WTC11 (cell line): ENCODE results near the gene HSDL2.

Experiments used
- ATF1 ChIP-seq: sonication (generic); formaldehyde crosslinking; IDR thresholded peaks from 2 replicates; pipeline ENCODE4 v1.8.1; 2023; ENCODE audit warnings: mild to moderate bottlenecking, moderate library complexity, missing genetic modification reagents
- CREM ChIP-seq: sonication (generic); formaldehyde crosslinking; IDR thresholded peaks from 2 replicates; pipeline ENCODE4 v1.8.1; 2022; ENCODE audit warnings: mild to moderate bottlenecking, missing genetic modification reagents, moderate library complexity
- FOXK1 ChIP-seq: sonication (generic); formaldehyde crosslinking; IDR thresholded peaks from 2 replicates; pipeline ENCODE4 v1.8.0; 2022; ENCODE audit warnings: mild to moderate bottlenecking, moderate library complexity, missing genetic modification reagents
- GABPB1 ChIP-seq: sonication (generic); formaldehyde crosslinking; IDR thresholded peaks from 2 replicates; pipeline ENCODE4 v1.8.1; 2023; ENCODE audit warnings: mild to moderate bottlenecking, missing genetic modification reagents
- GRHL2 ChIP-seq: fragments of 250-450 bp; sonication (Bioruptor Pico); IDR thresholded peaks from 2 replicates; pipeline ENCODE4 v1.8.0; 2022; ENCODE audit warnings: mild to moderate bottlenecking, moderate library complexity; ENCODE audit not compliant: insufficient replicate concordance, severe bottlenecking
- PRRX2 ChIP-seq: fragments of 250-450 bp; sonication (Bioruptor Pico); IDR thresholded peaks from 2 replicates; pipeline ENCODE4 v1.8.0; 2021; ENCODE audit warnings: mild to moderate bottlenecking
- SP1 ChIP-seq: sonication (generic); formaldehyde crosslinking; conservative IDR thresholded peaks from 2 replicates; pipeline ENCODE4 v1.8.1; 2022; ENCODE audit warnings: missing genetic modification reagents
- TF ChIP-seq, protein P1 (sequence below): sonication (generic); formaldehyde crosslinking; IDR thresholded peaks from 2 replicates; pipeline ENCODE4 v1.8.1; 2022; ENCODE audit warnings: mild to moderate bottlenecking, moderate library complexity, missing genetic modification reagents
- TF ChIP-seq, protein P2 (sequence below): fragments of 200-600 bp; IDR thresholded peaks from 2 replicates; pipeline ENCODE4 v1.8.0; 2022; ENCODE audit warnings: antibody characterized with exemption
- TF ChIP-seq, protein P3 (sequence below): sonication (generic); formaldehyde crosslinking; IDR thresholded peaks from 2 replicates; pipeline ENCODE4 v1.8.0; 2022; ENCODE audit warnings: missing genetic modification reagents
- TF ChIP-seq, protein P4 (sequence below): sonication (generic); formaldehyde crosslinking; IDR thresholded peaks from 2 replicates; pipeline ENCODE4 v1.8.1; 2023; ENCODE audit warnings: mild to moderate bottlenecking, missing genetic modification reagents, moderate library complexity
- TF ChIP-seq, protein P5 (sequence below): sonication (generic); formaldehyde crosslinking; IDR thresholded peaks from 2 replicates; pipeline ENCODE4 v1.8.0; 2022; ENCODE audit warnings: mild to moderate bottlenecking, missing genetic modification reagents

DNA sequence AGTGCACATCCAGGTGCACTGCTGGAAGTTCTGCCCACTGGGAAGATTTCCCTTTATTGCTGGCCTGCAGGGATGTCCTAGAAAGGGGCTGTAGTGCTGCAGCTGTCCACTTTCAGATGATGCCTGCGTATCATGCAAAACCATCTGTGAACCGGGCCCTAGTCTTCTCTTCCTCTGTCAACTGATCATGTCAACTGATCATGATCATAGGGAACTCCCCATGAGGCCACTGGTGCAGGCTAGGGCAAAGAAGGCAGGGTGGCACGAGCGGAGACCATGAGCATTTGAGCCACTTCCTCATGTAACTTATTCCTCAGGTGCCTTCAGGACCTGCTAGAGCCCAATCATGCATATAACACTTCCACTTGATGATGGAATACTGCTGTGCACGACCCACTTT is 4.5 kb upstream of the HSDL2 start:
- TF ChIP-seq SP1 (no peak), PRRX2 (CRISPR knock-in tag) (no peak), ATF1 (no peak), GABPB1 (no peak), GRHL2 (CRISPR knock-in tag) (no peak), FOXK1 (CRISPR knock-in tag) (no peak), CREM (CRISPR knock-in tag) (no peak)
- TF ChIP-seq, protein P1, sequence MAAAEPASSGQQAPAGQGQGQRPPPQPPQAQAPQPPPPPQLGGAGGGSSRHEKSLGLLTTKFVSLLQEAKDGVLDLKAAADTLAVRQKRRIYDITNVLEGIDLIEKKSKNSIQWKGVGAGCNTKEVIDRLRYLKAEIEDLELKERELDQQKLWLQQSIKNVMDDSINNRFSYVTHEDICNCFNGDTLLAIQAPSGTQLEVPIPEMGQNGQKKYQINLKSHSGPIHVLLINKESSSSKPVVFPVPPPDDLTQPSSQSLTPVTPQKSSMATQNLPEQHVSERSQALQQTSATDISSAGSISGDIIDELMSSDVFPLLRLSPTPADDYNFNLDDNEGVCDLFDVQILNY (CRISPR knock-in tag): no peak
- TF ChIP-seq, protein P2, sequence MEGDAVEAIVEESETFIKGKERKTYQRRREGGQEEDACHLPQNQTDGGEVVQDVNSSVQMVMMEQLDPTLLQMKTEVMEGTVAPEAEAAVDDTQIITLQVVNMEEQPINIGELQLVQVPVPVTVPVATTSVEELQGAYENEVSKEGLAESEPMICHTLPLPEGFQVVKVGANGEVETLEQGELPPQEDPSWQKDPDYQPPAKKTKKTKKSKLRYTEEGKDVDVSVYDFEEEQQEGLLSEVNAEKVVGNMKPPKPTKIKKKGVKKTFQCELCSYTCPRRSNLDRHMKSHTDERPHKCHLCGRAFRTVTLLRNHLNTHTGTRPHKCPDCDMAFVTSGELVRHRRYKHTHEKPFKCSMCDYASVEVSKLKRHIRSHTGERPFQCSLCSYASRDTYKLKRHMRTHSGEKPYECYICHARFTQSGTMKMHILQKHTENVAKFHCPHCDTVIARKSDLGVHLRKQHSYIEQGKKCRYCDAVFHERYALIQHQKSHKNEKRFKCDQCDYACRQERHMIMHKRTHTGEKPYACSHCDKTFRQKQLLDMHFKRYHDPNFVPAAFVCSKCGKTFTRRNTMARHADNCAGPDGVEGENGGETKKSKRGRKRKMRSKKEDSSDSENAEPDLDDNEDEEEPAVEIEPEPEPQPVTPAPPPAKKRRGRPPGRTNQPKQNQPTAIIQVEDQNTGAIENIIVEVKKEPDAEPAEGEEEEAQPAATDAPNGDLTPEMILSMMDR: no peak
- TF ChIP-seq, protein P3, sequence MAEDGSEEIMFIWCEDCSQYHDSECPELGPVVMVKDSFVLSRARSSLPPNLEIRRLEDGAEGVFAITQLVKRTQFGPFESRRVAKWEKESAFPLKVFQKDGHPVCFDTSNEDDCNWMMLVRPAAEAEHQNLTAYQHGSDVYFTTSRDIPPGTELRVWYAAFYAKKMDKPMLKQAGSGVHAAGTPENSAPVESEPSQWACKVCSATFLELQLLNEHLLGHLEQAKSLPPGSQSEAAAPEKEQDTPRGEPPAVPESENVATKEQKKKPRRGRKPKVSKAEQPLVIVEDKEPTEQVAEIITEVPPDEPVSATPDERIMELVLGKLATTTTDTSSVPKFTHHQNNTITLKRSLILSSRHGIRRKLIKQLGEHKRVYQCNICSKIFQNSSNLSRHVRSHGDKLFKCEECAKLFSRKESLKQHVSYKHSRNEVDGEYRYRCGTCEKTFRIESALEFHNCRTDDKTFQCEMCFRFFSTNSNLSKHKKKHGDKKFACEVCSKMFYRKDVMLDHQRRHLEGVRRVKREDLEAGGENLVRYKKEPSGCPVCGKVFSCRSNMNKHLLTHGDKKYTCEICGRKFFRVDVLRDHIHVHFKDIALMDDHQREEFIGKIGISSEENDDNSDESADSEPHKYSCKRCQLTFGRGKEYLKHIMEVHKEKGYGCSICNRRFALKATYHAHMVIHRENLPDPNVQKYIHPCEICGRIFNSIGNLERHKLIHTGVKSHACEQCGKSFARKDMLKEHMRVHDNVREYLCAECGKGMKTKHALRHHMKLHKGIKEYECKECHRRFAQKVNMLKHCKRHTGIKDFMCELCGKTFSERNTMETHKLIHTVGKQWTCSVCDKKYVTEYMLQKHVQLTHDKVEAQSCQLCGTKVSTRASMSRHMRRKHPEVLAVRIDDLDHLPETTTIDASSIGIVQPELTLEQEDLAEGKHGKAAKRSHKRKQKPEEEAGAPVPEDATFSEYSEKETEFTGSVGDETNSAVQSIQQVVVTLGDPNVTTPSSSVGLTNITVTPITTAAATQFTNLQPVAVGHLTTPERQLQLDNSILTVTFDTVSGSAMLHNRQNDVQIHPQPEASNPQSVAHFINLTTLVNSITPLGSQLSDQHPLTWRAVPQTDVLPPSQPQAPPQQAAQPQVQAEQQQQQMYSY: no peak
- TF ChIP-seq, protein P4, sequence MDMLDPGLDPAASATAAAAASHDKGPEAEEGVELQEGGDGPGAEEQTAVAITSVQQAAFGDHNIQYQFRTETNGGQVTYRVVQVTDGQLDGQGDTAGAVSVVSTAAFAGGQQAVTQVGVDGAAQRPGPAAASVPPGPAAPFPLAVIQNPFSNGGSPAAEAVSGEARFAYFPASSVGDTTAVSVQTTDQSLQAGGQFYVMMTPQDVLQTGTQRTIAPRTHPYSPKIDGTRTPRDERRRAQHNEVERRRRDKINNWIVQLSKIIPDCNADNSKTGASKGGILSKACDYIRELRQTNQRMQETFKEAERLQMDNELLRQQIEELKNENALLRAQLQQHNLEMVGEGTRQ (CRISPR knock-in tag): no peak
- TF ChIP-seq, protein P5, sequence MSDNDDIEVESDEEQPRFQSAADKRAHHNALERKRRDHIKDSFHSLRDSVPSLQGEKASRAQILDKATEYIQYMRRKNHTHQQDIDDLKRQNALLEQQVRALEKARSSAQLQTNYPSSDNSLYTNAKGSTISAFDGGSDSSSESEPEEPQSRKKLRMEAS (CRISPR knock-in tag): no peak
